ENCODE data around the gene ZNF697.
"Not testable (repeated sequence)": the region's sequence is repeated elsewhere in the genome, so short reads cannot be mapped to it uniquely, and the experiment has no call there.

The ZNF697 gene

DNA sequence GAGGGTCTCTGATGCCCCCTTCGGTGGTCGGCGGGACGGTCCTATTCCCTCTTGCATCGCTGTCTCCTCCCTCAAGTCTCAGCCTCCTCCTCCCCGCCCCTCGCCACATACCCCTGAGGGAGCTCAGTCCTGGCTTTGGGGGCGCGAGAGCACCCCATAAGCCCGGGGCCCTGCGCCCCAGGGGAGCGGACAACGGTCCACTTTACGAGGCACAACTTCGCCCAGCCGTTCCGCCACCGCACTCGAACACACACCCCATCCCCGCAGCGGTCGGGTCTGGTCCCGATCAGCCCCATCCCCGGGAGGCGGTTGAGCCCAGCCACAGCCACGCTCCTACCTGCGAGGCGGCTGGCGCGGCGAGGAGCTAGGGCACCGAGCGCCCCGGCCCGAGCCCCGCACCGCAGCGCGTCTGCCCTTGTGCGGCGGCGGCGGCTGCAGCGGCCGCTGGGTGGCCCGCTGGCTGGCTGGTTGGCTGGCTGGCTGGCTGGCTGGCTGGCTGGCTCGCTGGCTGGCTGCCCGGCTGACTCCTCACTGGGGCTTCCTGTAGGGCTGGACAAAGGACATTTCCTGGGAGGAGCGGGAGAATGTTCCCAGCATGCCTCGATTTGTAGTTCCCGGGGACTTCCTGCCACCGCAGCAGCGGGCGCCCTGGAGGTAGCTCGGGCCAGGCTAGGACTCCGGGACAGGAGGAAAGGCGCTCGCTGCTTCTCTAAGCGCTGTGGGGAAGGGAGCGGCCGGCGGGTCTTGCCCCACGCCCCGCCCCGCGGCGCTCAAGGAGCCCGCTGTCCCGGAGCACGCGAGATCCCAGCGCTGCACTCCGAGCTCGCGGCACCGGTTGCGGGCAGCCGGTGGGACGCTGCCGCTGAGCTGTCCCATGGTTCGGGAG lies at the start of gene ZNF697:
ZNF697 (minus strand) TSS at position 533 of the 886 bp plus-strand sequence. CDS start 22,166 bp downstream, outside the sequence.
- DNase-seq = peak in 1 of 2 experiments; percentile 34

- DNase-seq = no peak
Measured at GRCh38 chr1:119697598-119697997, 49.5 kb upstream of the ZNF697 start.

DNA sequence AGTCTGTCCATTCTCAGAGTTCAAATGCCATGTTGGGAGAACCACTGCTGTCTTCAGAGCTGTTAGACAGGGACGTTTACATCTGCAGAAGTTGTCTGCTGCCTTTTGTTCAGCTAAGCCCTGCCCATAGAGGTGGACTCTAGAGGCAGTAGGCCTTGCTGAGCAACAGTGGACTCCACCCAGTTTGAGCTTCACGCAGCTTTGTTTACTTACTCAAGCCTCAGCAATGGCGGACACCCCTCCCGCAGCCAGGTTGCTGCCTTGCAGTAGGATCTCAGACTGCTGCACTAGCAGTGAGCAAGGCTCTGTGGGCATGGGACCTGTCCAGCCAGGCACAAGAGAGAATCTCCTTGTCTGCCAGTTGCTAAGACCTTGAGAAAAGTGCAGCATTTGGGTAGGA lies 48.8 kb upstream of the ZNF697 start:
- not testable (repeated sequence) for DNase-seq

GRCh38 chr1:119689511-119689910 lies 41.4 kb upstream of the ZNF697 start:
- DNase-seq = no peak

- DNase-seq = no peak
Measured at GRCh38 chr1:119688810-119689209, 40.7 kb upstream of the ZNF697 start.

DNA sequence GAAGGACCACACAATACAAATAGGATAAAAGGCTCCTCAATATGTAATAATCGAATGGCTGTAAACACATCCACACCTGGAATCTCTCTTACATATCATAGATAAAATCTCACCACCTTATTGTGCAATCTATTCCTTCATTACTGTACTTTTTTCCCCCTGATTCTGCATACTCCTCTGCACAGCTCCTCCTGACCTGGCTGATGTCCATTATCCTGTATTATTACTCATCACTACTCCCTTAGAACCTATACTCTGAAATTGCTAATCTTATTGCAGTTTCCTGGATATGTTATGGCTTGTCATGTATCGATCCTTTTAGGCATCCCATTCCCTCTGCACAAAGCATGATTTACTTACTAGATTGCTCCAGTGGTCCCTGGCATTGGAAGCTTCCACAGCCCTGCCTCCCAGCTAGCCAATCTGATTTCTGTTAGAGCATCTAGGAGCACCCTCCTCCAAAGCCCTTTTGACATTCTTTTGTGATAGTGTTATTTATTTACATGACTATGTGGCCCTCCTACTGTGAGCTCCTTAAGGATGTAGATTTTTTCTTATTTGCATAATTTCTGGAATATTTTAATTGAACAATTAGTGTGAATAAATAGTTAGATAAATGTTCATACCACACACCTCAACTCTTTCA lies 39.5 kb upstream of the ZNF697 start:
- DNase-seq = no peak

- DNase-seq = no peak
Measured at GRCh38 chr1:119686661-119687060, 38.6 kb upstream of the ZNF697 start.

GRCh38 chr1:119683893-119684292 lies 35.8 kb upstream of the ZNF697 start:
- DNase-seq = no peak

GRCh38 chr1:119682141-119682540 lies 34.1 kb upstream of the ZNF697 start:
- no peak for DNase-seq

DNA sequence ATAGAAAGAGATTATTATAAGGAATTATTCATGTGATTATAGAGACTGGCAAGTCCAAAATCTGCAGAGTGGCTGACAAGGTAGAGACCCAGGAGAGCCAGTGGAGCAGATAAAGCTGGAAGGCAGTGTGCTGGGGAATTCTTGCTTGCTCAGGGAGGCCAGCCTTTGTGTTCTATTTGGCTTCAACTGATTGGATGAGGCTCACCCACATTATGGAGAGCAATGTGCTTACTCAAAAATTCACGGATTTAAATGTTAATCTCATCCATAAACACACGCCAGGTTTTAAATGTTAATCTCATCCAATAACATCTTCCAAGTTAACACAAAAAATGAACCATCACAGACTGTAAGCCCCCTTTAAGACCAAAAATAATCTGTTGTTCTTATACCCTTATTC lies 33.5 kb upstream of the ZNF697 start:
- DNase-seq = no peak

DNA sequence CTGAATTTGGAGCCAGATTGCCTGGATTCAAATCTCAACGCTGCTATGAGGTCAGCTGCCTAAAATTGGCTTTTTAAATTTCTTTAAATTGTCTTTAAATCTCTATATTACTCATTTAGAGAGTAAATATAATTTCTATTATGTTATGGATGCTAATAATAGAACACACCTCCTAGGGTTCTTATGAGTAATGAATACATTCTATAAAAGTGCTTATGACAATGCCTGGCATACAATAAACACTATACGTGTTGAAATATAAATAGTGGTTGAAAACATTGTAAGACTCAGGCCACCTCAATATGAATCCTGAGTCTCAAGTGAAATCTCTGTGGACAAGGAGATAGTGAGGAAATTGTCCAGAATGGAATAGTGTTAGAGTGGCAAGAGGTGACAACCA lies 32.7 kb upstream of the ZNF697 start:
- no peak for DNase-seq

DNA sequence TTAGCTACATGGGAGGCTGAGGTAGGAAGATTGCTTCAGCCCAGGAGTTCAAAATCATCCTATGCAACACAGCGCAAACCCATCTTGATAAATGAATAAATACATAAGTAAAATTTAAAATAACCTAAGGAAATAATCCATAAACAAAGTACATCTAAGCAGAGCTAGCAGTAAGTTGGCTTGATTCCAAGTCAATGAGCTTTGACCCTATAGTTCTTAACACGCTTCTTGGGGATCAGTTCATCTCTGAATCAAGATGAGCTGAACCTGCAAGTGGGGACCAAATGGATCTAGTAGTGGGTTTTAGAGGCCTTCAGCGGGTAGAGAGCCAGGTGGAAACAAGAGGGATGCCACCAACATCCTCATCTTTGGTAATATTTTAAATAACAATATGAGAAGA lies 32.1 kb upstream of the ZNF697 start:
- DNase-seq = no peak

DNA sequence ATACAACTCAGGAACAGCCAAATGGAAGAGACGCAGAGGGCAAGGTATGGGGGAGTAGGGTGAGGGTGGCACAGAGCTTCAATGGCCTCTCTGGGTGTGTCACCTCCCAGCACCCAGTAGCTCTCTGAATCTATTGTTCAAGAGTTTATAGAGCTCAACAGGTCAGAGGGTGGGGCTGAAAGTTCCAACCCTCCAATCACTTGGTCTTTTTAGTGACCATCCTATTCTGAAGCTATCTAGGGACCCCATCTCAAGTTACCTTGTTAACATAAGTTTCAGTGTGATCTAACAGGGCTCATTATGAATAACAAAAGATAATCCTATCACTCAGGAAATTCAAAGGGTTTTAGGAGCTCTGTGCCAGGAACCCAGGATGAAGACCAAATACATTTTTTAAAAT lies 31.2 kb upstream of the ZNF697 start:
- no peak for DNase-seq

DNA sequence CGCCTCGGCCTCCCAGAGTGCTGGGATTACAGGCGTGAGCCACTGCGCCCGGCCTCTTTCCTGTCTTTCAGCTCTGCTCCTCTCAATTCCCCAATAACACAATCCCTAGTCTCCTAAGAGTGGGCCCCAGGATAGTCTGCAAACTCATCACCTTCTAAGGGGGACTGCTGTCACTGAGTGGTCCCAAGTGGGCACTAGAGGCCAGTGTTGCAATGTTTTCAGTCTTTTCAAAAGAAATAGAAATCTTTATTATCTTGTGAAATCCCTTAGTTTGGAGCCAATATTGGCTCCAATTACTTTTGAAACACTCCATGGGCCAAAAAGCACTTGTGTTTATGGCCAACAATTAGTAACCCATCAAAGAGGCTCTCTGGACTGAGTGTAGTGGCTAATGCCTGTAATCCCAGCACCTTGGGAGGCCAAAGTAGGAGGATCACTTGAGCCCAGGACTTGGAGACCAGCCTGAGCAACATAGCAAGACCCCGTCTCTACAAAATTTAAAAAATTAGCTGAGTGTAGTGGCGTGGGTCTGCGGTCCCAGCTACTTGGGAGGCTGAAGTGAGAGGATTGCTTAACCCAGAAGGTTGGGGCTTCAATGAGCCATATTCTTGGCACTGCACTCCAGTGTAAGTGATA lies 28.6 kb upstream of the ZNF697 start:
- no peak for DNase-seq

- peak; percentile 31 to 51 for DNase-seq
Measured at GRCh38 chr1:119675349-119676345, 27.6 kb upstream of the ZNF697 start.

GRCh38 chr1:119674835-119675289 lies 26.8 kb upstream of the ZNF697 start:
- DNase-seq = peak in 1 of 2 experiments; percentile 1

DNA sequence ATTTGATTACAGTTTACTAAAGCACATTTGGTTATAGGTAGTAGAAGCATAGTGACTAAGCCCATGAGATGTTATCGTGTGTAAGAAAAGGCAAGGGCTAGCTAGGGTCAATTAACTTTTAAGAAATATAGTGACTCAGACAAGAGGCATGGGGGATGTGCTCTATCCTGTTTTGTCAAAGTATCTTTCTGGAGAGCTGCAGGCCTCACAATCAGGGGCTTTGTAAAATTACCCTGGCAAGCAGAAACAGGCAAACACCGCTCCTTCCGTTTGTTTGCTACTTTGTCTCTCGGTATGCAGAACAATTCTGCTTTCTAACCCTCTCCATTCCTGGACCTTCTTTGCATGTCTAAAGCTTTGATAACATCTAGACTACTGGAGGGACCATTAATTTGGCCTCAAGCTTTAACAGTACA lies 26.1 kb upstream of the ZNF697 start:
- no peak for DNase-seq

DNA sequence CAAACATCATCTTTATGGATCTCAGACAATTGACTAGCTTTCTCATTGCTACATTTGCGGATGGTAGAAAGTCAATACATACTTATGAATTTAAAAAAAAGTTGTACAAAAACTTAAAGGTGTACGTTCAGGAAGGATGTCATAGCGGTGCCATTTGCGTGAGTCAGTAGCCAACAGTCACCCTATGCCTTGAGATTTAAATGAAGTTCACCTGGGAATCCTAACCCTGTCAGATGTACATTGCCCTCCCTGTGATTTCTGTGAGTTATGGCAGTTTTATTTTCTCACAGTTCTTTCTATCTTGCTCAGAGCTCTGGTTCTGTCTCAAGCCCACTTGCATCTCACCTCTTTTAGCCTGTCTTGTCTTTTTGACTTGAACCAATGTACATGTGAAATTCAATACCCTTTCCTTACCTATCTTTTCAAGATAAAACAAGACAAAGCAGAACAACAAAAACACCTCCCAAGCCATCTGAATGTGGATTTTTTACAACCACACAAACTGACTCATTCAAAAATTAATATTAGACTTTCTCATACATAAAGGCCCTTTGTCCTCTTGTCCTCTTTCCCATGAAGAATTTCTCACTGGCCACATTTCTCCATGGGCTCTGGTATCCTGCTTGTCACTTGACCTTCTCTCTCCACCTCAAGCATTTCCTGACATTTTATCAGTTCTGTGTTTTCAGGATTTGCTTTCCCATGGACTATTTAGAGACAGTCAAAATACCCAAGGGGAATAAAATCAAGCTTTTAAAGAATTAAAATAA lies 25.3 kb upstream of the ZNF697 start:
- no peak for DNase-seq

GRCh38 chr1:119670898-119671297 lies 22.8 kb upstream of the ZNF697 start:
- no peak for DNase-seq

- no peak for DNase-seq
Measured at GRCh38 chr1:119667173-119667572, 19.1 kb upstream of the ZNF697 start.

- DNase-seq = no peak
Measured at GRCh38 chr1:119664067-119664466, 16.0 kb upstream of the ZNF697 start.

GRCh38 chr1:119662034-119662437 lies 14.0 kb upstream of the ZNF697 start:
- DNase-seq = no peak

All from stimulated activated CD4-positive, alpha-beta T cell treated with anti-CD3 and anti-CD28 coated beads, Interleukin-4, amount 100 ng/mL, for 4 hours (primary cell).